GM19438 (cell line): Measurements from ENCODE around the gene KIF5A.
"Not testable (repeated sequence)": the region's sequence is repeated elsewhere in the genome, so short reads cannot be mapped to it uniquely, and the experiment has no call there.

Source experiments
- ATAC-seq: cut with Tn5 transposase; IDR thresholded peaks from one replicate; pipeline ENCODE4 v1.9.1; 2021; ENCODE audit warnings: low read depth; ENCODE audit not compliant: unreplicated experiment

The KIF5A gene

DNA sequence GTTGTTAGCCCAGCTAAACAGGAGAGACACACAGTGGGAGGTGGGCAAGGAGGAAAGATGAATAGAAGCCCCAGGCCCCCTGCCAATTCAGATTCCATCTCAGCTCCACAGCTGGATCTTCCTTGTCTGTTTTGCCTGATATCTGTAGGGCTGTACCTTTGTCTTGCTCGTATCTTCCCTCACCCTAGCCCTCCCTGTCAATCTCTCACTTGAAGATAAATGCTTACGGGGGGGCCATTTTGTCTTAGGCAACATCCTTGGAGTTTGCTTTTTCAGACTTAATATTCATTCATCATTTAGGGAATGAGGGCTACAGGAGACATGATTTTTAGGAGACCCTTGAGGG is 2.4 kb downstream of the KIF5A start:
- no peak for ATAC-seq

DNA sequence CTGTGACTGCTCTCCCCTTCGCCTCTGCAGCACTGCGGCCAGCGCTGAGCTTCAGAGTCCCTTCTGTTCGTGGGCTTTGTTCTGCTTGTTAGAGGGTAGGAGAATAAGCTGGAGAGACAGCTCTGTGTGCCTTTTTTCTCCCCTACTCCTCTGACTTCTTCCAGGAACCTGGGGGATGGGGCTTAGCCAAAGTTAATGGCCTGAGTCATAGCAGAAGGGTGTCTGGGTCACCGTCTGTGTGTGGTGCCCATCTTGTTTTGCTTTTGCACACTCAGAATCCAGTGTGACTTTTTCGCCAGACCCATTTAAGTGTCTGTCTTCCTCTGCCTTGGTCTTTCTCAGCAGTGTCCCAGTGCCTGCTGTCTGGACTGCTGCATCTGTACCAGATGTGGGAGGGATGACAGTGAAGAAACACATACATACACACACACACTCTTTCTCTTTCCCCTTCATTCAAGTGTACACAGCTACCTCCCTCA is 3.0 kb downstream of the KIF5A start:
- no peak for ATAC-seq

DNA sequence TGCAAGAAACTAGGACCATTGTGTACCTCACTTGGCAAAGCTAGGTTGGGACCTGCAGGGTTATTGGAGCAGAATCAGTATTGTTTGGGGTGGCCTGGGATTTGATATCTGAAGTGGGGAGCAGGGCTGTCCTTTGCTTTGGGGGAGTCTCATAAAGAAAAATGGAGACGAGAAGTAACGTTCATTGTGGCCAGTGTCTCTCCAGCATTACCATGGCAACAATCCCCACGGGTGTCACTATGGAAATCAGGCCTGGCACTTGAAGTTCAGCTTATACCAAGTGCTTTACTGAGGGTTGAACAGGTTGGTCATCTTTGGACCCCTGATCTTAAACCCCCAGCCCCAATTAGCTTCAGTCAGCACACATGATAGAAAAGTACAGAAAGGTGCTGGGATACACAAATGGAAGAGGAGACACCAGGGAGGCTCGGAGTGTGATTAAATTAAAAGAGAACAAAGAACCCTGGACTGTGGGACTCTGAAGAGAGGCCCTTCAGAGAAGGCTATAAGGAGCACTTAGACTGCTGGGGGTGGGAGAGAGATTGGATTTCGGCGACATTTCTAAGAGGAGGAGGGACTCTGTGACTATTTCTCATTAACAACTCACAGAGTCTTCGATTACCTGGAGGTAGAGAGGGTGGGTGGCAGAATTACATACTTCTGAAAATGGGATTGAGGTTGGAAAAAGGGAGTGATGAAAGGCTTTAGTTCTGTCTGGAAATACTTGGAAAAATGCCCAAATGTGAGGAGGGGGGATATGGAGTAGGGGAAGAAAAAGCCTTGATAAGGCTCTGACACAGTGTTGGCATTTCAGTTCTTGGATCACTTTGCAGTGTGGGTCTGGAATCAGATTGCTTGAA is 3.7 kb downstream of the KIF5A start:
- ATAC-seq: no peak

DNA sequence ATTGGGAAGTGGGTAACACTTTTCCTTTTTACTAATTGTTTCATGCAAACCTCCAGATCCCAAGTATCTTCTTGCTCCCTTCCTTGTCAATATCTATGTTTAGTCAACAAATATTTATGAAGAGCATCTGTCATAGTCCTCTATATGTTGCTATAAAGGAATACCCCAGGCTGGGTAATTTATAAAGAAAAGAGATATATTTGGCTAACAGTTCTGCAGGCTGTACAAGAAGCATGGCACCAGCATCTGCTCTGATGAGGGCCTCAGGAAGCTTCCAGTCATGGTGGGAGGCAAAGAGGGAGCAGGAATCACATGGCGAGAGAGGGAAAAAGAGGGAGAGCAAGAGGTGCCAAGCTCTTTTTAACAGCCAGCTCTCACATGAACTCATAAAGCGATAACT is 4.6 kb downstream of the KIF5A start:
- no peak for ATAC-seq

DNA sequence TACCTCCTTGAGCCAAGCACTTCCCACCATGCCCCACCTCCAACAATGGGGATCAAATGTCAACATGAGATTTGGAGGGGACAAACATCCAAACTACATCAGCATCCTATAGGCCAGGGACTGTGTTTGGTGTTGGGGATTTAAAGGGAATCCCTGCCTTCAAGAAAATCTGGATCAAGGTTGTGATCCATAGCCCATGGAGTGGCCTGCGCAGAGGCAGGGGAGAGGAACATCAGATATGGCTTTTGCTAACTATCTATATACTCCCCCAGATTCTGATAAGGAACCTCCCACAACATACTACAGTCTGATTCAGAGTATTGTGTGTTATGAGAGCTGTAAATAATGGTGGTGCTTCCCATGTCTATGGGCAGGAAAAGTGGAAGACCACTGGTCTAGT is 5.1 kb downstream of the KIF5A start:
- no peak for ATAC-seq

DNA sequence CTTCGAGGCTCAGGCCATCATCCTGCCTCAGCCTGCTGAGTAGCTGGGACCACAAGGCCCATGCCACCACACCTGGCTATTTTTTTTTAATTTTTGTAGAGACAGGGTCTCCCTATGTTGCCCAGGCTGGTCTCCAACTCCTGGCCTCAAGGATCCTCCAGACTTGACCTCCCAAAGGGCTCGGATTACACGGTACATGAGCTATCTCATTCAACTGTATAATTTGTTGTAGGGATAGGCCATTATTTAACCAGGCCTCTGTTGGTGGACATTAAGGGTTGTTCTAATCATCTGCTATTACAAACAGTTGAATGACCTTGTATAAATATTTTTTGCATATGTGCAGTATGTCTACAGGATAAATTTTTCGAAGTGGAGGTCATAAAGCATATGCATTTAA is 9.0 kb downstream of the KIF5A start:
- no peak for ATAC-seq

DNA sequence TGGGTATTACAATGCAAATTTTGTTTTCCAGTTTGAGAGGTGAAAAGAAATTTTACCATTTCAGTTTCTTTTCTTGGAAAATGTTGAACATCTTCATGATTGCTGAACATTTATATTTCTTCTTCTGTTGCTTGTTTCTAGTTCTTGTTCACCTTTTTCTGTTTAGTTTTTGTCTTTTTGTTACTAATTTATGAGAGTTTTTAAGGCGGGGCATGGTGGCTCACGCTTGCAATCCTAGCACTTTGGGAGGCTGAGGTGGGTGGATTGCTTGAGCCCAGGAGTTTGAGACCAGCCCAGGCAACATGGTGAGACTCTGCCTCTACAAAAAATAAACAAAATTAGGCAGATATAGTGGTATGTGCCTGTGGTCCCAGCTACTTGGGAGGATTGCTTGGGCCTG is 10.7 kb downstream of the KIF5A start:
- no peak for ATAC-seq

DNA sequence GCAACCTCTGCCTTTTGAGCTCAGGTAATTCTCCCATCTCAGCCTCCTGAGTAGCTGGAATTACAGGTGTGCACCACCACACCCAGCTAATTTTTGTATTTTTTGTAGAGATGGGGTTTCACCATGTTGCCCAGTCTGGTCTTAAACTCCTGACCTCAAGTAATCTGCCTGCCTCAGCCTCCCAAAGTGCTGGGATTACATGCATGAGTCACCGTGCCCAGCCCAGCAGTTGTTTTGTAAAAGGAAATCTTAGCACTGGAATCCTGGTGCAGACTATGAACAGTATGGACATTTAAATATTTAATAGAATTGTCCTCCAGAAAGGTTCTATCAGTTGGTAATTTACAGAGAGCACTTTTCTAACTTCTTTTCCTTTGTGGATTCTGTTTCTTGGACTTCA is 11.3 kb downstream of the KIF5A start:
- not testable (repeated sequence) for ATAC-seq

DNA sequence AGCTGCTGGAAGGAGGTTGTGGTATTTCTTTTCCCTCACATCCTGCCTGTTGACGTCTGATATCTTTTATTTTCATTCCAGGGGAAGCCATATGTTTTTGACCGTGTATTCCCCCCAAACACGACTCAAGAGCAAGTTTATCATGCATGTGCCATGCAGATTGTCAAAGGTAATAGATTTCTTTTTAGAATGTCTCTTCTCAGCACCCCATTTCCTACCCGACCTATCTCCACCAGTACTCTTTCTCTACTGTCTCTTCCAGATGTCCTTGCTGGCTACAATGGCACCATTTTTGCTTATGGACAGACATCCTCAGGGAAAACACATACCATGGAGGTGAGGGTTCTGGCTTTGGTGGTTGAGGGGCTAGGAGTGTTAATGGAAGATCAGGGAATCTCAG is 13.5 kb downstream of the KIF5A start:
- no peak for ATAC-seq

DNA sequence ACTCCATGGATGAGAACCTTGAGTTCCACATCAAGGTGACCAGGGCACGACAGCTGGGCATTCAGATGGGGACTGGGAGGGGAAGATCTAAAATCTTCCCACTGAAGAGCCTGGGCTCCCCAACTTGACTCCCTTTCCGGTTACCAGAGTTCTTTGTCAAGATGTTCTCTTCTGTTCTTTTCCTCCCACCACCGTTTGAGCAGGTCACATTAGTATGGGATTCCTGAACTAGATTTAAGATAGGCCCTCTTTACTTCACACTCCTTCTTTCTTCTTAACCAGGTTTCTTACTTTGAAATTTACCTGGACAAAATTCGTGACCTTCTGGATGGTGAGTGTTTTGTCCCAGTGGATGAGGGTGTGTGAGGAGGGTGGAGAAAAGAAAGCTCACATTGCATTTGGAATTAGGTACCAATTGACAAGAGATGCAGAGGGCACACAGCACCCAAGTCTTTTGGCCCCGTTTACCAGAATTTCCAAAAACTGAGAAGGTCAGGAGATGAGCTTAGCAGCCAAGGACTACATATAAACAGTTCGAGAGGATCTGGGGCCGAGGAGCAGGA is 14.4 kb downstream of the KIF5A start:
- no peak for ATAC-seq

DNA sequence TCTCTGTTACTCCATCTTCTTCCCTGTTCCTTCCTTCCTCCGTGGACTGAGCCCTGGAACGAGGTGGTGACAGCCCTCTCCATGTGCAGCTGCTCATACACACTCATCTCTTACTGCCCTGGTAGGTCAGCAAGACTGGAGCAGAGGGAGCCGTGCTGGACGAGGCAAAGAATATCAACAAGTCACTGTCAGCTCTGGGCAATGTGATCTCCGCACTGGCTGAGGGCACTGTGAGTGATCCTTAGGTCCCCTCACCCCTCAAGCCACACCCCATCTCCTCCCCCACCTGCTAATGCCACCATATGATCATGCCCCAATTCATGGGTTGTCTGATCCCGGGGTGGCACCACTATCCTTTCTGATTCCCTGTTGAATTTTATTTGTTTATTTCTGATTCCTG is 19.0 kb downstream of the KIF5A start:
- no peak for ATAC-seq

DNA sequence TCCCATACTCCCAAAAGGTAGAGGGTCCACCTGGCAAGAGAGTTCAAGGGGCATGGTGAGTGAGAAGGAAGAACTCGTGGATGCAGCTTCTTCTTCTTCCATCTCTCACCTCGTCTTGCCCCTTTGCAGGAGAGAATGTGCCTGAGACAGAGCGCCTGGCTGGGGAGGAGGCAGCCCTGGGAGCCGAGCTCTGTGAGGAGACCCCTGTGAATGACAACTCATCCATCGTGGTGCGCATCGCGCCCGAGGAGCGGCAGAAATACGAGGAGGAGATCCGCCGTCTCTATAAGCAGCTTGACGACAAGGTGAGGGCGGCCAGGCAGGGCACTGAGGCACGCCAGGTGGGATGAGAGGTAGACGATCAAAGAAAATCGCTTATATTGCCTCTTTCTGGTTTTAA is 20.0 kb downstream of the KIF5A start:
- no peak for ATAC-seq

DNA sequence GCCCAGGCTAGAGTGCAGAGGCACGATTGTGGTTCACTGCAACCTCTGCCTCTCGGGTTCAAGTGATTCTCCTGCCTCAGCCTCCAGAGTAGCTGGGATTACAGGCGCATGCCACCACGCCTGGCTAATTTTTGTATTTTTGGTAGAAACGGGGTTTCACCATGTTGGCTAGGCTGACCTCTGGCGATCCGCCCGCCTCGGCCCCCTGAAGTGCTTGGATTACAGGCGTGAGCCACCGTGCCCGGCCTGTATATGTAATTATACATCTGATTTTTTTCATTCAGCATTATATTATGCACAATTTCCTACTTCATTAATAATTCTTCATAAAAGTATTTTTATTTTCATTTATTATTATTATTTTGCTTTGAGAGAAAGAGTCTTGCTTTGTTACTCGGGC is 20.6 kb downstream of the KIF5A start:
- ATAC-seq: not testable (repeated sequence)

DNA sequence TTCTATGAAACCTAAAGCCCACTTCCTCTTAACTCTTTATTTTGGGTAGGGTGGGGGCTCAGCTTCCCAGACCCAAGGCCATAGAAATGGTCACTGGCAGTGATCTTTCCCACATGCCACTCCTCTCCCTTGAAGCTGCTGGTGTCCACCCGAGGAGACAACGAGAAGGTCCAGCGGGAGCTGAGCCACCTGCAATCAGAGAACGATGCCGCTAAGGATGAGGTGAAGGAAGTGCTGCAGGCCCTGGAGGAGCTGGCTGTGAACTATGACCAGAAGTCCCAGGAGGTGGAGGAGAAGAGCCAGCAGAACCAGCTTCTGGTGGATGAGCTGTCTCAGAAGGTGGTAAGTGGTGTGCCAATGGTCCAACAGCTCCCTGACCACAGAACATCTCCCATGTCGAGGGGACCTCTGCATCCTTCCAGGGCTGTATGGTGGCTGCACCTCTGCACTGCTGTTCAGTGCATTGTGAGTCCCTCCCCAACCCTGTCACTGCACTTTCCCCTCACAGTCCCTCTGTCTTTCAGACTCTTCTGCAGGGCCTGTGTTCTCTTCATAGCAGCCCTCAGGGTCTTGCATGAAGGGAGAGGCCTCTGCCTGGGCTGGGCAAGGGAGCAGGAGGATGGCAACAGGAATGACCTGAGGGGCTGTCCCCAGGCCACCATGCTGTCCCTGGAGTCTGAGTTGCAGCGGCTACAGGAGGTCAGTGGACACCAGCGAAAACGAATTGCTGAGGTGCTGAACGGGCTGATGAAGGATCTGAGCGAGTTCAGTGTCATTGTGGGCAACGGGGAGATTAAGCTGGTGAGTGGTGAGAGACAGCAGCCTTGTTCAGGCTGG is 22.3 kb downstream of the KIF5A start:
- no peak for ATAC-seq

DNA sequence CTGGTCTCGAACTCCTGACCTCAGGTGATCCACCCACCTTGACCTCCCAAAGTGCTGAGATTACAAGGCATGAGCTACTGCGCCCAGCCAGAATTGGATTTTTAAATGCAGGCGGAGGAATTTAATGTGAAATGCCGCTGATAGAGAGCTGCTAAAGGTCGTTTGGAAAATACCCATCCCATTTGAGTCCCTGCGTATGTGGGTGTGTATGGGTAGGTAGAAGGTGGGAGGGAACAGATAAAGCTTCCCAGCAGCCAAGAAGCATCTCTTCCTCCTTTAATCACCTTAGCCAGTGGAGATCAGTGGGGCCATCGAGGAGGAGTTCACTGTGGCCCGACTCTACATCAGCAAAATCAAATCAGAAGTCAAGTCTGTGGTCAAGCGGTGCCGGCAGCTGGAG is 25.0 kb downstream of the KIF5A start:
- ATAC-seq: no peak

DNA sequence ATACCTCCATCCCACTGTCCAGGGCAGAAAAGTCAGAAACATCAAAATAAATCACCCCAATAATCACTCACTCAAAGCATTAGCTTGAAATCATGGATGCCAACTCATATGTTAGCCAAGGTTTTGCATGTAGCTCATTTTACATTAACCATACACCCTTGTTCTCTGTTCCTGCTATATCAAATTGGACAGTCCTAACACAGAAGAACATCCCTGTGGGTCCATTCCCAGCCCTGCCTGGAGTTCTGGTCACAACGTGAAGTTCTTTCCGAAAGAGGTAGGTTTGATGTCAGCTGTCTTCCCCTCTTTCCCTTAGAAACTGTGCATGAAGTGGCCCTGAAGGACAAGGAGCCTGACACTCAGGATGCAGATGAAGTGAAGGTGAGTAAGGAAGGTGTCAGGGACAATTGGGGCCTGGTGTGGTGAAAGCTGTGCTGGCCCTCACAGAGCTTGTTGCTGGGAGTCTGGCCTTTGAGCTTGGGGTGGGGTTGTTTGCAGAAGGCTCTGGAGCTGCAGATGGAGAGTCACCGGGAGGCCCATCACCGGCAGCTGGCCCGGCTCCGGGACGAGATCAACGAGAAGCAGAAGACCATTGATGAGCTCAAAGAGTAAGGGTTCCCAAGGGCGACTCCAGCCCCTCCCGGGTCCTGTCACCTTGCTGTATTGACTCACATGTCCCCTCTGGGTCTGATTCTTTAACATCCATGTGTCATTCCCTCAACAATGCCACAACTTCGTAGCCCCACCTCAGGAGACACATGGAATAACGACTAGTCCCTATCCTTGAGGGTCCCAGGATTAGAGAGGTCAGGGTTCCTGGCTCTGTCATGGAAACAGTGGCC is 26.1 kb downstream of the KIF5A start:
- no peak for ATAC-seq

DNA sequence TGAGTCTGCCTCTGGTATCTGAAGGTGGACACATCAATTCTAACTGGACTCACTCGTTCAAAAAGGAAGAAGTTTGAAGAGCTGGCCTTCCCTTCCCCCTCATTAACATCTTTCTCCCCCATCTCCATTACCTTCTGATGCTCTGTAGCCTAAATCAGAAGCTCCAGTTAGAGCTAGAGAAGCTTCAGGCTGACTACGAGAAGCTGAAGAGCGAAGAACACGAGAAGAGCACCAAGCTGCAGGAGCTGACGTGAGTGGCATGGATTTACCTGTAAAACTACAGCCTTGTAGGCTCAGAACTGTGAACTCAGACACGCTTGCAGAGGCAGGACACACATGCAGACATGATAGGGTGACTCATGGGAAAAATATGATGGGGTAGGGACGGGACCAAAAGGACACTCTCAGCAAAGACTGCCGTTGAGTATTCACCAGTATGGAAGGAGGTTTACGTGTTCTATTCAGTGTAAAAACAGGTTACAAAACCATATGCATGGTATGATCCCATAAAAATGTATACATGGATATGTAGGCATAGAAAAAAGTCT is 26.8 kb downstream of the KIF5A start:
- ATAC-seq: no peak

DNA sequence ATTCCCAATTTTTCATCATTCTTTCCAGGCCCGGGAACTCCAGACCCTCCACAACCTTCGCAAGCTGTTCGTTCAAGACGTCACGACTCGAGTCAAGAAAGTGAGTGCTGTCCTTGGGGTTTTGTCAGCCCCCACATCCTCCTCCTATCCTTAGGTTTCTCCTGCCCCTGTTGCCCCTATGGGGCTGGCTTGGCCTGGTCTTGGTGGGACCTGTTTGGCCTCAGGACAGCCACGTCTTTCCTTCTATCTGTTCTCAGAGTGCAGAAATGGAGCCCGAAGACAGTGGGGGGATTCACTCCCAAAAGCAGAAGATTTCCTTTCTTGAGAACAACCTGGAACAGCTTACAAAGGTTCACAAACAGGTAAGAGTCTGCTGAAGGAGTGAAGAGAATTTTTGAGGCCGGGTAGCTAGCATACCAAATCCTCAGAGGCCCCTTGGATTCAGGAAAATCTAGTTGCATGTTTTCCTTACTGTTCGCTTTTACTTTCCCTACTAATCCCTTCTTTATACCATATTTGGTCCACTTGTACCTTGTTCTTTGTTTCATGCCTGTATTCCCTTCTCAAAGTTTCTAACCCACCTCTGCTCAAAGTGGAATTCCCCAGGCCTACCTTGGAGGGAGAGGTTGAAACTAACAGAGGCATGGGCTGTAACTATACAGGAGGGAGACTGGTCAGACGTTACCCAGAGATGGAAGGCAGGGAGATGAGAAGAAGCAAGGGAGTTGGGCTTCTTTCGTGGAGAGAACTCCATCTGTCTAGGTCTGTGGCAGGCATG is 28.3 kb downstream of the KIF5A start:
- no peak for ATAC-seq

DNA sequence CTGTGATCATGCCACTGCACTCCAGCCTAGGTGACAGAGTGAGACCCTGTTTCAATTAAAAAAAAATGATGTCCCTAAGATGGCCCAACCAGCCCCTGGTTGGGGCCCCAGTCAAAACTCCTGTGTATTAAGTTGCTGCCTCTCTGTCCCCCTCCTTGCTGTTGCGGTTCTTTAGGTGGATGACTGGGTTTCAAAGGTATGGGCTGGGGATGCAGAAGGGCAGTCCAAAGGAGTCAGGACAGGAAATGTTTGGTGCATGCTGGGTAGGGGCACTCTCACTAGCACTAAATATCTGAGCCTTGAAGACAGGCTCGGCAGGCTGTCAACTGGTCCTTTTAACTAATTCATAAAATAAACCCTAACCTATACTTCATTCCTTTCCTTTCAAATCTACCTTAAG is 29.2 kb downstream of the KIF5A start:
- ATAC-seq: no peak
